22Rv1 (cell line): ENCODE measurements around the gene CHAD.

Experiments used
- ZFX ChIP-seq: fragments of 450-650 bp; IDR thresholded peaks from 2 replicates; pipeline ENCODE4 v1.6.1; 2017; ENCODE audit warnings: antibody characterized with exemption, borderline replicate concordance
- TF ChIP-seq, protein P1 (sequence below): fragments of 450-650 bp; IDR thresholded peaks from 2 replicates; pipeline ENCODE4 v1.5.1; 2017; ENCODE audit warnings: mild to moderate bottlenecking

DNA sequence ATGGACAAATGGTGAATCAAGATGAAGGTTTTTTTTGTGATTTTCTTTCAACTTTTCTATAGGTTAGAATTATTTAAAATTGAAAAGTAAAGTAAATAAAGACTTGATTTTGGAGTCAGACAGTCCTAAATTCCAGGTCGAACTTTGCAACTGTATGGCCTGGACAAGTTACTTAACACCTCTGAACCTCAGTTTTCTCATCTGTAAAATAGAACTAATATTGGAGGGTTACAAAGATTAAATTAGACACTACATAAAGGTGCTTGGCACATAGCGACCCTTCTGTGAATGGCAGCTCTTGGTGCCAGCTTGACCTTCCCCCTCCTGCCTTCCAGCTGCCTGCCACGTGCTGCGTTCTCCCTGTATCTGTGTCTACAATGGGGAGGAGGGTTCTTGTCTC lies 13.0 kb upstream of the CHAD start:
- TF ChIP-seq, protein P1, sequence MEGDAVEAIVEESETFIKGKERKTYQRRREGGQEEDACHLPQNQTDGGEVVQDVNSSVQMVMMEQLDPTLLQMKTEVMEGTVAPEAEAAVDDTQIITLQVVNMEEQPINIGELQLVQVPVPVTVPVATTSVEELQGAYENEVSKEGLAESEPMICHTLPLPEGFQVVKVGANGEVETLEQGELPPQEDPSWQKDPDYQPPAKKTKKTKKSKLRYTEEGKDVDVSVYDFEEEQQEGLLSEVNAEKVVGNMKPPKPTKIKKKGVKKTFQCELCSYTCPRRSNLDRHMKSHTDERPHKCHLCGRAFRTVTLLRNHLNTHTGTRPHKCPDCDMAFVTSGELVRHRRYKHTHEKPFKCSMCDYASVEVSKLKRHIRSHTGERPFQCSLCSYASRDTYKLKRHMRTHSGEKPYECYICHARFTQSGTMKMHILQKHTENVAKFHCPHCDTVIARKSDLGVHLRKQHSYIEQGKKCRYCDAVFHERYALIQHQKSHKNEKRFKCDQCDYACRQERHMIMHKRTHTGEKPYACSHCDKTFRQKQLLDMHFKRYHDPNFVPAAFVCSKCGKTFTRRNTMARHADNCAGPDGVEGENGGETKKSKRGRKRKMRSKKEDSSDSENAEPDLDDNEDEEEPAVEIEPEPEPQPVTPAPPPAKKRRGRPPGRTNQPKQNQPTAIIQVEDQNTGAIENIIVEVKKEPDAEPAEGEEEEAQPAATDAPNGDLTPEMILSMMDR = no peak
- TF ChIP-seq ZFX = no peak
